ENCODE measurements around the gene NF2.

Gene NF2

GRCh38 chr22:29633514-29634312 lies 30.3 kb downstream of the NF2 start:
- no peak for DNase-seq

GRCh38 chr22:29634847-29635246 lies 31.4 kb downstream of the NF2 start:
- no peak for DNase-seq

- DNase-seq: peak; percentile 31
Observed at GRCh38 chr22:29635734-29636357, 32.4 kb downstream of the NF2 start.

GRCh38 chr22:29636751-29637150 lies 33.3 kb downstream of the NF2 start:
- no peak for DNase-seq

- DNase-seq: no peak
Observed at GRCh38 chr22:29637181-29637580, 33.7 kb downstream of the NF2 start.

GRCh38 chr22:29638678-29639077 lies 35.2 kb downstream of the NF2 start:
- no peak for DNase-seq

GRCh38 chr22:29639096-29639495 lies 35.7 kb downstream of the NF2 start:
- no peak for DNase-seq

- no peak for DNase-seq
Observed at GRCh38 chr22:29641042-29641699, 37.7 kb downstream of the NF2 start.

- no peak for DNase-seq
Observed at GRCh38 chr22:29641700-29642330, 38.4 kb downstream of the NF2 start.

GRCh38 chr22:29642694-29643093 lies 39.3 kb downstream of the NF2 start:
- no peak for DNase-seq

GRCh38 chr22:29647954-29648737 lies 44.7 kb downstream of the NF2 start:
- DNase-seq: no peak

- no peak for DNase-seq
Observed at GRCh38 chr22:29650370-29650769, 46.9 kb downstream of the NF2 start.

GRCh38 chr22:29651652-29652051 lies 48.2 kb downstream of the NF2 start:
- DNase-seq: no peak

GRCh38 chr22:29654420-29654819 lies 51.0 kb downstream of the NF2 start:
- no peak for DNase-seq

GRCh38 chr22:29654882-29655281 lies 51.4 kb downstream of the NF2 start:
- no peak for DNase-seq

GRCh38 chr22:29658176-29658575 lies 54.7 kb downstream of the NF2 start:
- DNase-seq: no peak

GRCh38 chr22:29660021-29660420 lies 56.6 kb downstream of the NF2 start:
- no peak for DNase-seq

- DNase-seq: no peak
Observed at GRCh38 chr22:29661336-29661735, 57.9 kb downstream of the NF2 start.

- no peak for DNase-seq
Observed at GRCh38 chr22:29663180-29663821, 59.9 kb downstream of the NF2 start.

- DNase-seq: no peak
Observed at GRCh38 chr22:29665486-29665885, 62.1 kb downstream of the NF2 start.

- DNase-seq: no peak
Observed at GRCh38 chr22:29668673-29669072, 65.2 kb downstream of the NF2 start.

GRCh38 chr22:29670626-29671025 lies 67.2 kb downstream of the NF2 start:
- no peak for DNase-seq
